Measurements from ENCODE around the gene ITIH2. TPM values are rescaled to one million over a fixed set of nuclear protein-coding genes. Genes with fewer than 3 reads are reported as not detected.

The ITIH2 gene
- total RNA-seq, 4 donors from 2014 or later, result not detected

DNA sequence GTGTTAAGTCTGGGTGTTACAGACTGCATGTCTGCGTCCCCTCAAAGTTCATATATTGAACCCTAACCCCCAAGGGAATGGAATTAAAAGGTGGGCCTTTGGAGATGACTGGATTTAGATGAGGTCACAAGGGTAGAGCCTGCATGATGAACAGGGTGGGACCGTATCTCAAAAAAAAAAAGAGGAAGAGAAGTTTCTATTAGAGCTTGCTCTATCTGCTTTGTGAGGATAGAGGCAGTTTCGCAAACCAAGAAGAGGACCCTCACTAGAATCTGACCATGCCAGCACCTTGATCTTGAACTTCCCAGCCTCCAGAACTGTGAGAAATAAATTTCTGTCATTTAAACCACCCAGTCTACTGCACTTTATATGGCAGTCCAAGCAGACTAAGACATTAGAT lies 83.3 kb downstream of the ITIH2 start:
- 83 to 91% methylated on average over 3 of the region's 3 CpGs for WGBS, 2 donors (ENCODE audit: low coverage in 1 of 2)
- TF ChIP-seq, protein P1, sequence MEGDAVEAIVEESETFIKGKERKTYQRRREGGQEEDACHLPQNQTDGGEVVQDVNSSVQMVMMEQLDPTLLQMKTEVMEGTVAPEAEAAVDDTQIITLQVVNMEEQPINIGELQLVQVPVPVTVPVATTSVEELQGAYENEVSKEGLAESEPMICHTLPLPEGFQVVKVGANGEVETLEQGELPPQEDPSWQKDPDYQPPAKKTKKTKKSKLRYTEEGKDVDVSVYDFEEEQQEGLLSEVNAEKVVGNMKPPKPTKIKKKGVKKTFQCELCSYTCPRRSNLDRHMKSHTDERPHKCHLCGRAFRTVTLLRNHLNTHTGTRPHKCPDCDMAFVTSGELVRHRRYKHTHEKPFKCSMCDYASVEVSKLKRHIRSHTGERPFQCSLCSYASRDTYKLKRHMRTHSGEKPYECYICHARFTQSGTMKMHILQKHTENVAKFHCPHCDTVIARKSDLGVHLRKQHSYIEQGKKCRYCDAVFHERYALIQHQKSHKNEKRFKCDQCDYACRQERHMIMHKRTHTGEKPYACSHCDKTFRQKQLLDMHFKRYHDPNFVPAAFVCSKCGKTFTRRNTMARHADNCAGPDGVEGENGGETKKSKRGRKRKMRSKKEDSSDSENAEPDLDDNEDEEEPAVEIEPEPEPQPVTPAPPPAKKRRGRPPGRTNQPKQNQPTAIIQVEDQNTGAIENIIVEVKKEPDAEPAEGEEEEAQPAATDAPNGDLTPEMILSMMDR (IDR thresholded peaks at IDR 0.05), result no peak
- TF ChIP-seq POLR2A (IDR thresholded peaks at IDR 0.05), result no peak
- H3K27ac ChIP-seq, result no peak overlapping the region
- H3K4me3 ChIP-seq, result peak overlapping the region in 1 of 2 donors; percentile 93
- no peak for ATAC-seq
- H3K36me3 ChIP-seq, result peaks cover 0 to 10% of the 10 kb centered on the region in 2 donors
- no peaks in the 10 kb centered on the region for H3K9me3 ChIP-seq
- peaks cover 9 to 58% (median 24%) of the 10 kb centered on the region in 3 donors for H3K4me1 ChIP-seq
- H3K27me3 ChIP-seq, result no peaks in the 10 kb centered on the region

DNA sequence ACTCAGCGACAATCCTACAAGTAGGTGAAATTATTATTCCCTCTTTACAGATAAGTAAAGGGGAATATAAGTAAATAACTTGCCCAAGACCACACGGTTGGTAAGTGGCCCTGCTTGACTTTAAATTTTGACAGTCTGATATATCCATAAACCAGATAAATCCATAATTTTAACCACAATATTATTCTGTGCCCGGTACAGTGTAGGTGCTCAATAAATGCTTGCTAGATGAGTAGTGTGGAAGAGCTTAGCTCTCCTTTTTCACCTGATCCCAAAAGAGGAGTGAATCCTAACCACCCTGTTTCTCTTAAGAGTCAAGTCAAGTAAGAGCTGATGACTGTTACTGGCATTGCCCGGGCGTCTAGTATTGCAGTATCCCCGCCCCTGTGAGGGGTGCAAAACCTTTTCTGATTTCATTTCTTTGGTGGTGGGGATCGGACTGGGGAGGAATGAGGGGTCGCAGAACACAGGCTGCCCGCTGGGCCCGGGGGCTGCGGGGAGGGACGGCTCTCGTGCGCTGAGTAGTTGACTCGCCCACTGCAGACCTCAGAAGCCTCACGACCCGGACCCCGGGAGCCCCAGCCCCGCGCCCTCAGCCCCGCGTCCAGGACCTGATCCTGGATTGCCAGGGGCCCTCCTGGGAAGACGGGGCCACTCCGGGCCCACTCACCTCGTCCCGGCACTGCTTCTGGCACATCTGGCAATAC lies 84.2 kb downstream of the ITIH2 start:
- no peak for TF ChIP-seq EP300 (IDR thresholded peaks at IDR 0.05)
- TF ChIP-seq, protein P1 (IDR thresholded peaks at IDR 0.05), result no peak
- no peak for TF ChIP-seq POLR2A (IDR thresholded peaks at IDR 0.05)
- TF ChIP-seq POLR2AphosphoS5 (IDR thresholded peaks at IDR 0.05), result no peak
- H3K4me1 ChIP-seq, result peaks cover 9 to 66% (median 24%) of the 10 kb centered on the region in 3 donors
- H3K36me3 ChIP-seq, result peaks cover 0 to 1% of the 10 kb centered on the region in 2 donors
- 10 to 12% methylated on average over 3 to 6 of the region's 26 CpGs for WGBS, 2 donors (ENCODE audit: low coverage in 1 of 2)
- ATAC-seq, result peak; percentile 29
- no peaks in the 10 kb centered on the region for H3K27me3 ChIP-seq
- H3K27ac ChIP-seq, result peak overlapping the region; percentile 63 to 90 (median 84)
- peak overlapping the region; percentile 93 to 98 for H3K4me3 ChIP-seq
- H3K9me3 ChIP-seq, result no peaks in the 10 kb centered on the region

DNA sequence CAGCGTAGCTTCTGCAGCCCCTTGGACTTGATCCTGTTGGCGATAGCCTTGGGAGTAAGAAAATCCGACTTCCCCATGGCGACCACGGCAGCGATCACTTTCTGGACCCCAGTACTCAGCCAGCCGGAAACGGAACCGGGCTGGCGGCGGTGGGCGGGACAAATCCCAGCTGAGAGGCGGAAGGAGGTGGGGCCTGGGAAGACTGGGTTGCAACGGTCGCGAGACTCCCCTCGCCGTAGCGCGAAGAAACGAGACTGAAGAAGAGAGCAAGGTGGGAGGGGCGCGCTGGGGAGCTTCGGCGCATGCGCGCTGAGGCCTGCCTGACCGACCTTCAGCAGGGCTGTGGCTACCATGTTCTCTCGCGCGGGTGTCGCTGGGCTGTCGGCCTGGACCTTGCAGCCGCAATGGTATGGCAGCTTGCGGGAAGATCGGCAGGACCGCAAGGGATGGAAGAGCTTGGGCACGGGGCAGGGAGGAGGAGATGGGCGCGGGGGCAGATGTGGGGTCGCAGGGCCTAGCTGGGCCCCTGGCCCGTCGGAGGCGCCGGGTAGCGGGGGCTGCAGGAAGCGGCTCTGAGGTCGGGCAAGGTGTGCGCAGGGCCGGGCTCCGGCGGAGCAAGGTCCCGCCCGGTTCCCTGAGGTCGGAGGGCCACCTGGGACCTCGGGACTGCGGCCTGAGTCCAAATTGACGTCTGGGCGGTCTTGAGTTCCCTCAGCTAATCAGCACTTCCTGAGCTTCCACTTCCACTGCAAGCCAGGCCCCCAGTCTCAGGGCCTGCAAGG lies 84.9 kb downstream of the ITIH2 start, which contains the start of the genes ATP5F1C and KIN:
Gene ATP5F1C (plus strand): TSS at position 321 of the 782 bp plus-strand sequence. CDS start 31 bp downstream, at position 352.
Gene KIN (minus strand): TSS at position 137 of the 782 bp plus-strand sequence. CDS start 60 bp downstream, at position 77.
- Histone ChIP-seq H3K4me3 (peak within 1 kb of the TSS; percentile 93 to 98), H3K36me3 (no peaks in the 10 kb centered on the region), H3K4me1 (peaks cover 9 to 74% (median 24%) of the 10 kb centered on the region in 3 donors), H3K27ac (peak within 1 kb of the TSS; percentile 63 to 90 (median 88)), H3K9me3 (no peaks in the 10 kb centered on the region), H3K27me3 (no peaks in the 10 kb centered on the region)
- 0% methylated on average over 4 to 27 of the region's 59 CpGs for WGBS, 2 donors (ENCODE audit: low coverage in 1 of 2)
- TF ChIP-seq, protein P1 (IDR thresholded peaks at IDR 0.05), result no peak
- TF ChIP-seq POLR2AphosphoS5 (IDR thresholded peaks at IDR 0.05) (peak; percentile 79), EP300 (IDR thresholded peaks at IDR 0.05) (no peak), POLR2A (IDR thresholded peaks at IDR 0.05) (peak; percentile 61 to 70)
- peak; percentile 96 for ATAC-seq

DNA sequence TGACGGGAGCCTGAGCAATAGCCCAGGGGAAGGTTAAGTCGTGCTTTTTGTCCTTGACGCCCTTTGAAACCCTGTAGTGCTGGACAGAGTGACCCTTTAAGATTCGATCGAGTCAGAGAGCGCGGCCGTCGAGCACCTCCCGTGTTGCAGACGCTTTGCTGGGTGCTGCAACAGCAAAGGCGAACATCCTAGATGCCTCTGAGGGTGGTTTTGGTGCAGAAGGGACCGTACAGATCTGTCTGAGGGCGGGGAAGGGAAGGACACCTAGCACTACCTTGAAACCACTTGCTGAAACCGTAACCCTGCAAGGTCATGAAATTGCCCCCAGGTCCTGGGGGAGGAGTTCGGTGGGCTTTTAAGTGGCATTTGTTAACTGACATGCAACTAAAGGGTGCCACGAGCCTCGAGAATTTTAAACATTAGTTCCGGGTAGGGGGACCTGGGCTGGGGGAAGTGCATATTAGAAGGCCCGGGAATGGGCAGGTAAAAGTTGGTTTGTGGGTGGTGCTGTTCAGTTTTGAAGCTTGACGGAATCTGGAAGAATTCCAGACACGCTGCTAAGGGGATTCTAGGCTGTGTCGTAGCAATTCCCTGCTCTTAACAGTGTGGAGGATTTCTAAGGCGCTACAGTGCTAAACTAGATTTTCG lies 85.6 kb downstream of the ITIH2 start:
- H3K36me3 ChIP-seq, result no peaks in the 10 kb centered on the region
- H3K4me3 ChIP-seq, result peak overlapping the region; percentile 93 to 98
- H3K4me1 ChIP-seq, result peaks cover 9 to 81% (median 24%) of the 10 kb centered on the region in 3 donors
- H3K9me3 ChIP-seq, result no peaks in the 10 kb centered on the region
- 1 to 6% methylated on average over 8 to 10 of the region's 25 CpGs for WGBS, 2 donors (ENCODE audit: low coverage in 1 of 2)
- H3K27ac ChIP-seq, result peak overlapping the region; percentile 45 to 90 (median 88)
- no peaks in the 10 kb centered on the region for H3K27me3 ChIP-seq
- no peak for ATAC-seq
- no peak for TF ChIP-seq EP300 (IDR thresholded peaks at IDR 0.05)
- no peak for TF ChIP-seq POLR2AphosphoS5 (IDR thresholded peaks at IDR 0.05)
- TF ChIP-seq POLR2A (IDR thresholded peaks at IDR 0.05), result no peak

DNA sequence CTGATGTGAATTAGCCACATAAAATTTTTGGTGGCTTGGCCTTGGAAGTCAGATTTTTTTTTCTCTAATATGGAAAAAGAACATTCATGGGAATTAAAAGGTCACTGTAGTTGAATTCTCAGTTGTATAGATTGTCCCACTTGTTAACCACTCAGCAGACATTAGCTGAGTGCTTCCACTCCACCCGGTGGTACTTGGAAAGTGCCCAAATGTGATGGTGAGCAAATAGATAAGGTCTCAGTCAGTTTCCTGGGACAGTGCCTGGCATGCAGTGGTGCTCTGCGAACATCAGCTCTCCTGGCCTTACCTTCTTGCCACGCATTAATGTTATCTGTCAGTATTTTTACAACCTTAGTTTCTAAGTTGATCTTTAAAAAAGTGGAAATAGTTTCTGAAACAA lies 86.3 kb downstream of the ITIH2 start:
- 23 to 35% methylated on average over 3 of the region's 3 CpGs for WGBS, 2 donors (ENCODE audit: low coverage in 1 of 2)
- Histone ChIP-seq H3K27ac (peak overlapping the region in 1 of 4 donors; percentile 86), H3K4me1 (peaks cover 14 to 87% (median 24%) of the 10 kb centered on the region in 3 donors), H3K27me3 (no peaks in the 10 kb centered on the region), H3K9me3 (no peaks in the 10 kb centered on the region), H3K36me3 (no peaks in the 10 kb centered on the region), H3K4me3 (peak overlapping the region; percentile 93 to 98)
- no peak for ATAC-seq
- no peak for TF ChIP-seq EP300 (IDR thresholded peaks at IDR 0.05)
- no peak for TF ChIP-seq POLR2A (IDR thresholded peaks at IDR 0.05)
- TF ChIP-seq POLR2AphosphoS5 (IDR thresholded peaks at IDR 0.05), result no peak
- TF ChIP-seq, protein P1 (IDR thresholded peaks at IDR 0.05), result no peak

Measured in gastroesophageal sphincter (tissue), 4 donors.